Lower lobe of right lung (tissue), 2 donors: ENCODE measurements around the gene GAS6. TPM values are rescaled to one million over a fixed set of nuclear protein-coding genes. Genes with fewer than 3 reads are reported as not detected.

Experiments used
- ATAC-seq, 2 donors: fragments of 200-7000 bp; cut with Tn5 transposase; one replicate each; pipeline ENCODE4 v1.9.1; 2020 to 2022; ENCODE audit warnings: mild to moderate bottlenecking in 2 of 2, moderate library complexity in 2 of 2
- DNase-seq: peaks from one replicate; pipeline ENCODE4 v3.0.0-alpha.2; 2020
- H3K27ac ChIP-seq: fragments of 200-600 bp; one replicate; pipeline ENCODE4 v1.8.0; 2022
- H3K27me3 ChIP-seq: fragments of 200-600 bp; one replicate; pipeline ENCODE4 v1.8.0; 2022; ENCODE audit warnings: low read depth
- H3K36me3 ChIP-seq: fragments of 200-600 bp; one replicate; pipeline ENCODE4 v1.8.0; 2022; ENCODE audit warnings: mild to moderate bottlenecking
- H3K4me1 ChIP-seq: fragments of 200-600 bp; one replicate; pipeline ENCODE4 v1.8.0; 2022
- H3K4me3 ChIP-seq: fragments of 200-600 bp; one replicate; pipeline ENCODE4 v1.8.0; 2022; ENCODE audit warnings: mild to moderate bottlenecking
- H3K9me3 ChIP-seq: fragments of 200-600 bp; one replicate; pipeline ENCODE4 v1.8.0; 2022
- intact Hi-C: fragments of 100-400 bp; cut with DNase I; formaldehyde crosslinking; loops from one replicate; pipeline ENCODE4 v1.11.0; 2022
- total RNA-seq: library from RNA; stranded (reverse); fragmentation: NEBNext Ultra II Directional; extraction: Animal tissue kit (Norgen Biotek cat#: 25700); gene quantifications from one replicate; pipeline ENCODE4 v1.2.1, GENCODE V29; 2021
- TF ChIP-seq, protein P1 (sequence below): fragments of 200-600 bp; IDR thresholded peaks from one replicate; pipeline ENCODE4 v1.8.0; 2022; ENCODE audit warnings: antibody characterized with exemption, mild to moderate bottlenecking
- donor health status: DM: no; HTN: yes; CAD: no; lungs with severe emphysema.

GAS6 gene
- total RNA-seq, 1 donor from 2014 or later, result 111 TPM

DNA sequence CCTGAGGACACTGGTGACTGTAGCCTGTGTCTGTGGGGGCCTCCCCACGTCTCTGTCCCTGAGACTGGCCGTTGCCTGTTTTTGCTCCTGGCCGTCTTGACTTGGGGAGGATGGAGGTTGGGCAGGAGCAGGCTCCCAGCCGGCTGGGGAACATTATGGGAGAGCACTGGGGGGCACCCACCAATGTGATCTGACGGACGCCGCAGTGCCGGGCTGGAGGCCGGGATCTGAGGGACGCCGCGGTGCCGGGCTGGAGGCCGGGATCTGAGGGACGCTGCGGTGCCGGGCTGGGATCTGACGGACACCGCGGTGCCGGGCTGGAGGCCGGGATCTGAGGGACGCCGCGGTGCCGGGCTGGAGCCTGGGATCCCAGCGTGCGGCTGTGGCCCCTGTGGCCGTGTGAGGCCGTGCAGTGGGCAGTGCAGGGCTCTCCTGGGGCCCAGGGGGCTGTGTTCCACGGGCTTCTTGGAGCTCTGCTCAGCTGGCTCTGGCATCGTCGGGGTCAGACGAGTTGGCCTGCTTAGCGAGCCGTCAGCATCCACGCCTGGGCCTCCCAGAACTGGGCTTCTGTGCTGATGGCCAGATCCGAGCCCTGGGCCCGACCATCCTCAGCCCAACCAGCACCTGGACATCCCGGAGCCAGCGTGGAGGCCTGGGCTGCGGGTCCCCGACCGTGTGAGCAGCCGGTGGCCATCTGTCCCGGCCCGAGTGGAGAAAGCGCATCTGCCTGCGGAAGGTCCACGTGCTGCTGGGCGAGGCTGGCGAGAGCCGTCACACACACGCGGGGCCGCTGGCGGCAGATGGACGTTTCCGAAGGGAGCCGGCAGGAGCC lies 45.8 kb downstream of the GAS6 start:
- TF ChIP-seq, protein P1, sequence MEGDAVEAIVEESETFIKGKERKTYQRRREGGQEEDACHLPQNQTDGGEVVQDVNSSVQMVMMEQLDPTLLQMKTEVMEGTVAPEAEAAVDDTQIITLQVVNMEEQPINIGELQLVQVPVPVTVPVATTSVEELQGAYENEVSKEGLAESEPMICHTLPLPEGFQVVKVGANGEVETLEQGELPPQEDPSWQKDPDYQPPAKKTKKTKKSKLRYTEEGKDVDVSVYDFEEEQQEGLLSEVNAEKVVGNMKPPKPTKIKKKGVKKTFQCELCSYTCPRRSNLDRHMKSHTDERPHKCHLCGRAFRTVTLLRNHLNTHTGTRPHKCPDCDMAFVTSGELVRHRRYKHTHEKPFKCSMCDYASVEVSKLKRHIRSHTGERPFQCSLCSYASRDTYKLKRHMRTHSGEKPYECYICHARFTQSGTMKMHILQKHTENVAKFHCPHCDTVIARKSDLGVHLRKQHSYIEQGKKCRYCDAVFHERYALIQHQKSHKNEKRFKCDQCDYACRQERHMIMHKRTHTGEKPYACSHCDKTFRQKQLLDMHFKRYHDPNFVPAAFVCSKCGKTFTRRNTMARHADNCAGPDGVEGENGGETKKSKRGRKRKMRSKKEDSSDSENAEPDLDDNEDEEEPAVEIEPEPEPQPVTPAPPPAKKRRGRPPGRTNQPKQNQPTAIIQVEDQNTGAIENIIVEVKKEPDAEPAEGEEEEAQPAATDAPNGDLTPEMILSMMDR, result no peak
- H3K4me1 ChIP-seq, result peaks cover 76% of the 10 kb centered on the region
- H3K27ac ChIP-seq, result peak overlapping the region; percentile 64
- H3K27me3 ChIP-seq, result no peaks in the 10 kb centered on the region
- H3K36me3 ChIP-seq, result peaks cover 21% of the 10 kb centered on the region
- no peaks in the 10 kb centered on the region for H3K9me3 ChIP-seq
- peak overlapping the region; percentile 19 for H3K4me3 ChIP-seq
- DNase-seq (no peak), ATAC-seq (no peak)
- intact Hi-C loops, result no loop called here

DNA sequence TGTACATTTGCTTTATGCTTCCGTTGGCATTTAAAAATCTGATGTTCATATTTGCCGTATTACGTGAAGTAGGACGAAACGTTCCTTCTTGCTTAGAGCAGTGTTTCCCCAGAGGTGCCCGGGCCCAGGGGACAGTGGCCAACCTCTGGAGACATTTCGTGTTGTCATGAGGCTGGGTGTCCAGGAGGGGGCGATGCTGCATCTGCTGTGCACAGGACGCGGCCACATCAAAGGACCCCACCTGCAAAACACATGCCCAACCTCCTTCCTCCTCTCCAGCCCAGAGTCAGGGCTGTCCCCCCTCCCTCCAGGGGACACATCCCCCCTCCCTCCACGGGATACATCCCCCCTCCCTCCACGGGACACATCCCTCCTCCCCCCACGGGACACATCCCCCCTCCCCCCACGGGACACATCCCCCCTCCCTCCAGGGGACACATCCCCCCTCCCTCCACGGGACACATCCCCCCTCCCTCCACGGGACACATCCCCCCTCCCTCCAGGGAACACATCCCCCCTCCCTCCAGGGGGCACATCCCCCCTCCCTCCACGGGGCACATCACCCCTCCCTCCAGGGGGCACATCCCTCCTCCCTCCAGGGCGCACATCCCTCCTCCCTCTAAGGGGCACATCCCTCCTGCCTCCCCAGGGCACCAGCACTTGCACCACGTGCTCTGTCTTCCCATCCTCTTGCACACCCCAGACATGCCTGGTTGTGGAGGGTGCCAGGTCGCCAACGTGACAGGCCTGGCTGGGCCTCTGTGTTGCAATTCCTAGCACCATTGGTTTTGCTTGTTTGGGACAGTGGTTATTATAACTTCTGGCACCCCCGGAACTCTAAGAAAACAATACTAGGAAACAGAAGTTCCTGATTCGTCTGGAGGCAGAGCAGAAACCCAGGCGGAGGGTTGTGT lies 46.7 kb downstream of the GAS6 start:
- peaks cover 76% of the 10 kb centered on the region for H3K4me1 ChIP-seq
- TF ChIP-seq, protein P1, result peak; percentile 82
- no peaks in the 10 kb centered on the region for H3K9me3 ChIP-seq
- peak; percentile 65 to 73 for ATAC-seq
- peaks cover 12% of the 10 kb centered on the region for H3K36me3 ChIP-seq
- intact Hi-C loops, result no loop called here
- DNase-seq, result peak; percentile 93
- H3K4me3 ChIP-seq, result no peak overlapping the region
- H3K27me3 ChIP-seq, result no peaks in the 10 kb centered on the region
- H3K27ac ChIP-seq, result peak overlapping the region; percentile 64

GRCh38 chr13:113816254-113816929 lies 47.5 kb downstream of the GAS6 start:
- TF ChIP-seq, protein P1, result no peak
- no peak for ATAC-seq
- peaks cover 7% of the 10 kb centered on the region for H3K36me3 ChIP-seq
- no peak overlapping the region for H3K27ac ChIP-seq
- DNase-seq, result no peak
- H3K4me3 ChIP-seq, result no peak overlapping the region
- no peaks in the 10 kb centered on the region for H3K27me3 ChIP-seq
- no peaks in the 10 kb centered on the region for H3K9me3 ChIP-seq
- intact Hi-C loops, result no loop called here
- H3K4me1 ChIP-seq, result peaks cover 68% of the 10 kb centered on the region

GRCh38 chr13:113815151-113816058 lies 48.5 kb downstream of the GAS6 start:
- H3K4me1 ChIP-seq, result peaks cover 58% of the 10 kb centered on the region
- DNase-seq (no peak), ATAC-seq (peak; percentile 13 to 15)
- H3K36me3 ChIP-seq, result peaks cover 7% of the 10 kb centered on the region
- TF ChIP-seq, protein P1, result no peak
- no peaks in the 10 kb centered on the region for H3K27me3 ChIP-seq
- peak overlapping the region; percentile 40 for H3K4me3 ChIP-seq
- H3K27ac ChIP-seq, result no peak overlapping the region
- no peaks in the 10 kb centered on the region for H3K9me3 ChIP-seq
- intact Hi-C loops, result no loop called here
